GM11168 (cell line): ENCODE measurements around the gene MYL12B.
"Not testable (repeated sequence)": the region's sequence is repeated elsewhere in the genome, so short reads cannot be mapped to it uniquely, and the experiment has no call there.

Experiments used
- in situ Hi-C: fragments of 300-500 bp; cut with MboI; formaldehyde crosslinking; loops from one replicate; pipeline ENCODE4 v1.12.0; 2022; ENCODE audit warnings: low sequenced_read_pairs; ENCODE audit not compliant: unreplicated experiment

The MYL12B gene

GRCh38 chr18:3261373-3262233 lies at the start of gene MYL12B:
Gene MYL12B (plus strand): TSS chr18:3262133. CDS start chr18:3272899, 10,766 bp downstream.
- in situ Hi-C loops: no loop called here

- in situ Hi-C loops: no loop called here
Measured at GRCh38 chr18:3212657-3213056, 49.3 kb upstream of the MYL12B start.

- in situ Hi-C loops: no loop called here
Measured at GRCh38 chr18:3213300-3214059, 48.5 kb upstream of the MYL12B start.

GRCh38 chr18:3214855-3215637 lies 46.9 kb upstream of the MYL12B start:
- in situ Hi-C loops: no loop called here

GRCh38 chr18:3216987-3217386 lies 44.9 kb upstream of the MYL12B start:
- in situ Hi-C loops: no loop called here

- in situ Hi-C loops: no loop called here
Measured at GRCh38 chr18:3217948-3218647, 43.8 kb upstream of the MYL12B start.

- in situ Hi-C loops: no loop called here
Measured at GRCh38 chr18:3218819-3219218, 43.1 kb upstream of the MYL12B start.

- in situ Hi-C loops: no loop called here
Measured at GRCh38 chr18:3219241-3219630, 42.7 kb upstream of the MYL12B start.

GRCh38 chr18:3219631-3220335 lies 42.1 kb upstream of the MYL12B start, which contains the start of gene MYOM1:
Gene MYOM1 (minus strand): TSS chr18:3219968. CDS start chr18:3215223, 4,745 bp downstream.
- in situ Hi-C loops: no loop called here

- in situ Hi-C loops: not testable (repeated sequence)
Measured at GRCh38 chr18:3220868-3221267, 41.1 kb upstream of the MYL12B start.

- in situ Hi-C loops: no loop called here
Measured at GRCh38 chr18:3221496-3221895, 40.4 kb upstream of the MYL12B start.

- in situ Hi-C loops: no loop called here
Measured at GRCh38 chr18:3223356-3223755, 38.6 kb upstream of the MYL12B start.

GRCh38 chr18:3224223-3224622 lies 37.7 kb upstream of the MYL12B start:
- in situ Hi-C loops: no loop called here

GRCh38 chr18:3225588-3225987 lies 36.3 kb upstream of the MYL12B start:
- in situ Hi-C loops: loop anchor here (25.0 kb wide), 1 partner anchor 638 kb away; no protein-coding TSS in a partner anchor

- in situ Hi-C loops: loop anchor here (25.0 kb wide), 1 partner anchor 639 kb away; no protein-coding TSS in a partner anchor
Measured at GRCh38 chr18:3226048-3226447, 35.9 kb upstream of the MYL12B start.

GRCh38 chr18:3230401-3231334 lies 31.3 kb upstream of the MYL12B start:
- in situ Hi-C loops: loop anchor here (25.0 kb wide), 1 partner anchor 643 kb away; no protein-coding TSS in a partner anchor

- in situ Hi-C loops: loop anchor here (25.0 kb wide), 1 partner anchor 646 kb away; no protein-coding TSS in a partner anchor
Measured at GRCh38 chr18:3233004-3233403, 28.9 kb upstream of the MYL12B start.
